ENCODE measurements around the gene ZBED4. TPM values are rescaled to one million over a fixed set of nuclear protein-coding genes. Genes with fewer than 3 reads are reported as not detected.

ZBED4 gene
- total and polyA plus RNA-seq, 11 donors = 2.2 to 8.6 (median 4.9) TPM

GRCh38 chr22:49867303-49868265, 13.9 kb downstream of the ZBED4 start:
- WGBS, 4 donors = 96 to 98% (median 97%) methylated on average over 18 of the region's 18 CpGs
- intact Hi-C loops (cut with DNase I) = no loop called here
- ATAC-seq (no peak), DNase-seq (no peak)
- no peak for TF ChIP-seq CTCF (IDR thresholded peaks at IDR 0.05)
- no peak for TF ChIP-seq POLR2A (IDR thresholded peaks at IDR 0.05)
- Histone ChIP-seq H3K9me3 (peaks cover 0 to 56% (median 26%) of the 10 kb centered on the region in 12 donors), H3K4me1 (peaks cover 0 to 4% (median 0%) of the 10 kb centered on the region in 12 donors), H3K4me3 (no peak overlapping the region), H3K27me3 (no peaks in the 10 kb centered on the region), H3K36me3 (peaks cover 0 to 7% (median 0%) of the 10 kb centered on the region in 9 donors), H3K27ac (no peak overlapping the region)

- H3K27ac ChIP-seq = no peak overlapping the region
- no peaks in the 10 kb centered on the region for H3K4me1 ChIP-seq
- H3K27me3 ChIP-seq = no peaks in the 10 kb centered on the region
- TF ChIP-seq POLR2A (IDR thresholded peaks at IDR 0.05) = no peak
- no peak for TF ChIP-seq CTCF (IDR thresholded peaks at IDR 0.05)
- intact Hi-C loops (cut with DNase I) = no loop called here
- H3K9me3 ChIP-seq = peaks cover 0 to 56% (median 26%) of the 10 kb centered on the region in 12 donors
- DNase-seq (no peak), ATAC-seq (no peak)
- 89 to 91% (median 90%) methylated on average over 17 of the region's 17 CpGs for WGBS, 4 donors
- H3K4me3 ChIP-seq = no peak overlapping the region
- peaks cover 0 to 7% (median 0%) of the 10 kb centered on the region in 9 donors for H3K36me3 ChIP-seq
Observed at GRCh38 chr22:49869086-49869830, 15.6 kb downstream of the ZBED4 start.

GRCh38 chr22:49869845-49870712, 16.4 kb downstream of the ZBED4 start:
- no peak overlapping the region for H3K4me3 ChIP-seq
- TF ChIP-seq POLR2A (IDR thresholded peaks at IDR 0.05) (no peak), CTCF (IDR thresholded peaks at IDR 0.05) (no peak)
- WGBS, 4 donors = 85 to 95% (median 88%) methylated on average over 14 of the region's 14 CpGs
- intact Hi-C loops (cut with DNase I) = no loop called here
- no peaks in the 10 kb centered on the region for H3K4me1 ChIP-seq
- peaks cover 0 to 54% (median 26%) of the 10 kb centered on the region in 12 donors for H3K9me3 ChIP-seq
- no peaks in the 10 kb centered on the region for H3K27me3 ChIP-seq
- ATAC-seq = no peak
- DNase-seq = no peak
- peaks cover 0 to 7% (median 0%) of the 10 kb centered on the region in 9 donors for H3K36me3 ChIP-seq
- peak overlapping the region in 1 of 12 donors; percentile 1 for H3K27ac ChIP-seq
